Measurements from ENCODE around the gene STAG1.
"Not testable (repeated sequence)": the region's sequence is repeated elsewhere in the genome, so short reads cannot be mapped to it uniquely, and the experiment has no call there.

Gene STAG1

DNA sequence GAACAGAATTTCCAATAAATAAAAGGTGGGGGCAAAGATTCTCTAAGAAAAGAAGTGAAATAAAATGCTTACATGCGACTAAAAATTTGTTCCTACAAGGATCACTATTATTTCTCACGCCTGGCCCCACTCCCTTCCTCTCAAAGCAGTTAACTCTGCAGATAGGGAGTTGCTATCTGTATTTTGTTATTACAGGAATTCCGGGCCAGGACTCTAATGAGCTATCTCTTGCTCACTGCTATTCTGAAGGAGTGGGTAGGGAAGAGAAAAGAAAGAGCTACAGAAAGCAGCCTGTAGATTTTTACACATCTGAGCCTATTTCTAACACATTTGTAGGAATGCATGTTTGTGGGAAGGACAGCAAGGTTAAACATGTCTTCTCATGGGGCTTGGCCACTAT lies 361.6 kb downstream of the STAG1 start:
- DNase-seq (ENCODE audit: low read depth), result no peak

DNA sequence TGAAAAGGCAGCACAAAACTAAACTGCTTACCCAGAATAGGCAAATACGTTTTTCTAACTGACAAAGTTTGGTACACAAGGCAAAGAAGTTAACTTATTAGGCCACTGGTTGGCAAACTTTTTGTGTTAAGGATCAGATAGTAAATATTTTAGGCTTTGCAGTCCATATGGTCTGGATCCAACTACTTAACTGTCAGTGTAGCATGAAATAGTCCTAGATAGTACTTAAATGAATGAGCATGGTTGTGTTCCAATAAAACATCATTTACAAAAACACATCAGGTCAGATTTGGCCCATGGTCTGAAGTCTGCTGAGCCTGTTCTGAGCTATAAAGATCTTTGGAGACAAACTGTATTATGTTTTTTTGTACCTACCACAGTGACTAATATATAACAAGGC lies 365.1 kb downstream of the STAG1 start:
- no peak for DNase-seq (ENCODE audit: low read depth)

DNA sequence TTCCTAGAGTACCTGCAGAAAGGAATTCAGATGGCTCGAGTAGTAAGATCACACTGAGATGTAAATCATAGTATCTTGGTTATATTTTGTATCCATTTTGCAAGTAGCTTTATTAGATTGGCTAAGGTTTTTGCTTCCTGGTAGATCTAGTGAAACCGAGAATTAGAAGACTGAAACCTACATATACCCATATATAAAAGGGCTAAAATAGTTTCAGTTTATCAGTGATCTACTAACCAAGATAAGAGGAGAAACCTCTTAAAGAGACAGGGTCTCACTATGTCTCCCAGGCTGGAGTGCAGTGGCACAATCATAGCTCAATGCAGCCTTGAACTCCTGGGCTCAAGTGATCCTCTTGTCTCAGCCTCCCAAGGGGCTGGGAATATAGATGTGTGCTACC lies 366.7 kb downstream of the STAG1 start:
- DNase-seq (ENCODE audit: low read depth), result no peak

DNA sequence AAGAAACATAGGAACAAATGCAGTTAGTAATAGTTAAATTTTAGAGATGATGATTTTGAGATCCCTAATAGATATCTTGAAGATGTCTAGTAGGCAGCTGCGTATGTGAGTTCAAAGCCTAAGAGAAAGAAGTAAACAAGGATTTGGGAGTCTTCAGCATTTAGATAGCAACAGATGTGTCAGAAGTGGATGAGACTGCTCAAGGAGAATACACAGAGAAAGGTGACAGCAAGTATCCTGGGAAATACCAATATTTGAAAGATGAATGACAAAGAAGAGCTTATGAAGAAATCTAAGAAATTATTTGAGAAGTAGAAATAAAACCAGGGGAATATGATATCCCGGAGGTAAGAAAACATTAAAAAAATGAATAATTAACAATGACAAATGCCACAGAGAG lies 371.1 kb downstream of the STAG1 start:
- DNase-seq (ENCODE audit: low read depth), result no peak

DNA sequence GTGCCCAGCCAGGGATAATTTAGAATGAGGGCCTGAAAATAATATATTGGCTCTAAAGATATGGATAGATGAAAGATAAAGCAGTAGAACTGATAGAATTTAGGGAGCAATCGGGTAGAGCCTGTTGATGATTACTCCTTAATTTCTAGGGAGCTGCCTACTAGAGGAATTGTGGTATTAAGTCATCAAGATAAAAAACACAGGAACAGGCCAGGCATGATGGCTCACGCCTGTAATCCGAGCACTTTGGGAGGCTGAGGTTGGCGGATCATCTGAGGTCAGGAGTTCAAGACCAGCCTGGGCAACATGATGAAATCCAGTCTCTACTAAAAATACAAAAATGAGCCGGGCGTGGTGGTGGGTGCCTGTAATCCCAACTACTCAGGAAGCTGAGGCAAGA lies 371.6 kb downstream of the STAG1 start:
- no peak for DNase-seq (ENCODE audit: low read depth)

DNA sequence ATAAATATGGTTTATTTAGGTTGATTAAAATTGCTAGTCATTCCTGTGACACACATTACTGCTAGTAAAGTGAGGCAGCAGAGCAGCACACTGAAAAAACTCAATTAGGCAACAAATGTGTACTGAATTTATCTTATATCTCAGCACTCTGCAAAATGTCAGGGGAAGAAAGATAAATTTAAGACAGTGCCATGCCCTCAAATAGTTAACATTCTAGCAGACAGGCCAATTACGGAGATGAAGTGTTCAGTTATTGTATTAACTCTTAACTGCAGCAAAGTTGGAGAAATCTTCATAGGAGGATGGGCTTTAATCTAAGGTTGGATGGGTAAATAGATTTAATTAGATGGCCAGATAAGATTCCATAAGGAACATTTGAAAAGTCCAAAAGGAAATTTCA lies 374.2 kb downstream of the STAG1 start:
- DNase-seq (ENCODE audit: low read depth), result no peak

DNA sequence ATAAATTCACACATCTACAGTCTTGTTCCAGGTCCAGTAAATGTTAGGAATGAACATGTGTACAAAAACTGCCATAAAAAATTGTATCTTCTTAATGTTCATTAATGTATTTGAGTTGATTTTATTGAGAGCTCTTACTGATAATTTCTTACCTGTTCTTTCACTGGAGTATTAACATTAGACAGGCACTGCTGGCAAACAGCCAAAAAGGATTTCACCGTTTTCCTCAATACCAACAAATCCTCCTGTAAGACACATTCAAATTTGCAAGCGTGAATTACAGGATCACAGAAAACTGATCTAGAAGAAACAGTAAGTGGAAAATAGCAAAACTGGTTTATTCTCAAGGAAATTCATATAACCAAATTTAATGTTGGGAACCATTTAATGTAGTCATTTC lies 374.7 kb downstream of the STAG1 start:
- no peak for DNase-seq (ENCODE audit: low read depth)

DNA sequence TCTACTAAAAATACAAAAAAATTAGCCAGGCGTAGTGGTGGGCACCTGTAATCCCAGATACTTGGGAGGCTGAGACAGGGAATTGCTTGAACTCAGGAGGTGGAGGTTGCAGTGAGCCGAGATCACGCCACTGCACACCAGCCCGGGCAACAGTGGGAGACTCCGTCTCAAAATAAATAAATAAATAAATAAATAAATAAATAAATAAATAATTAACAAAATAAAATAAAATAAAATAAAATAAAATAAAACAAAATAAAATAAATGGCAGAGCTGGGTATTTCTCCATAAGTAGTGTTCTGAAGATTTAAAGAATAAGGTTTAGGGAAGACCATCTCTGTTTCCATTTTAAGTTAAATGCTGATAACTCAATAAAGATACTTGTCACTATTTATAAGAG lies 376.4 kb downstream of the STAG1 start:
- not testable (repeated sequence) for DNase-seq (ENCODE audit: low read depth)

DNA sequence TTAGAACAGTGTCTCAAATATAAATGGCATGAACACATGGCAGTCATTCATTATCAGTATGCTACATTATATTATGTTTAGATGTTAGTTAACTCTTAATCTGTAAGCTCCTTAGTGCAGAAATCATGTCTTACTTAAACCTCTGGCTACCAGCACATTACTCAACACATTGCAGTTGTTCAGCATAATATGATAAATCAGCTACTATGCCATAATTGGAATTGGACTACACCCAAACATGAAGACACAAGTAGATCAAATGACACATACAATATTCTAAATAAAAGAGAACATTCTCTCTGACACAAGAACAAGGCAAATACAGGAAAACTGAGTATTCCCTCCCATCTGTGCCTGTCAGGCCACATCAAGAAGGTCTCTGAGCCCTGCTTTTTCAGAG lies 385.9 kb downstream of the STAG1 start:
- no peak for DNase-seq (ENCODE audit: low read depth)

DNA sequence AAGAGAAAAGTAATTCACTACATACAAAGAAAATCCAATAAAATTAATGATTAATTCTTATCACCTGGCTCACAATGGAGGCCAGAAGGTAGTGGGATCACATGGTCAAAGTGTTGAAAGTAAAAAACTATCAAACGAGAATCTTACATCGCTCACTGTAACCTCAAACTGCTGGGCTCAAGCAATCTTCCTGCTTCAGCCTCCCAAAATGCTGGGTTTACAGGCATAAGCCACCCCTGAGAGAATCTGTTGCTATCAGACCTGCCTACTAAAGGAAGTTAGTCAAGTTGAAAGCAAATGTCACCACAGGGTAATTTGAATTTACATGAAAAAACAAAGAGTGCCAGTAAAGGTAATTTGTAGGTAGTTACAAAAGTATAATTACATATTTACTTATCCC lies 398.7 kb downstream of the STAG1 start:
- no peak for DNase-seq (ENCODE audit: low read depth)

DNA sequence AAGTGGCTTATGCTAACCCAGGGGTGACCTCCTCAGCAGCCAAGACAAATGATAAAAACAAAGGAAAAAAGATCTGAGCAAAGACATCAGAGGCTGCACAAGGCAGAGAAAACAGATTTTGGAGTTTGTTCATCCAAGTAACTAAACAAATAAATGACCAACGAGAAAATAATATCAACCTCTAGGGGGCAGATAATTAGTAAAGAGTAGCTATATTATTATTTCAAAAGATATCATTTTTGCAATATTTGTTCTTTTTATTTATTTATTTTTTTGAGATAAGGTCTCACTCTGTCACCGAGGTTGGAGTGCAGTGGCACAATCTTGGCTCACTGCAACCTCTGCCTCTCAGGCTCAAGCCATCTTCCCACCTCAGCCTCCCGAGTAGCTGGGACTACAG lies 400.3 kb downstream of the STAG1 start:
- no peak for DNase-seq (ENCODE audit: low read depth)

DNA sequence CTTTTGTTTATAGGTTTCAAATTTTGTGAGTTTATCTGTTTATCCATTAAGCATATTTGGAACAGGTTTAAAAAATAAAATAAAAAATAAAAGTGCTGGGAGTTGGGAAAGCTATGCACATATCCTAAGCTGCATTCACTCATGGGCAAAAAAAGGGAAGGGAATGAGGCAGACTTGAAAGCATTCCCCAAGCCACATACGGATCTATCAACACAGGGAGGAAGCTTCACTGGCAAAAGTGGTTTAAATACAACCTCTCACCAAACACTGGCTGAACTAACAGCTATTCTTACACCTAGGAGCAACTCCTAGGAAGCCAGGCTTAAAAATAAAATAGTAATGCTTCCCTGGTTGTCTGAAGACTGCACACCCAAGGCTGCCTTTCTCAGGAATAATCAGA lies 400.8 kb downstream of the STAG1 start:
- DNase-seq (ENCODE audit: low read depth), result no peak

DNA sequence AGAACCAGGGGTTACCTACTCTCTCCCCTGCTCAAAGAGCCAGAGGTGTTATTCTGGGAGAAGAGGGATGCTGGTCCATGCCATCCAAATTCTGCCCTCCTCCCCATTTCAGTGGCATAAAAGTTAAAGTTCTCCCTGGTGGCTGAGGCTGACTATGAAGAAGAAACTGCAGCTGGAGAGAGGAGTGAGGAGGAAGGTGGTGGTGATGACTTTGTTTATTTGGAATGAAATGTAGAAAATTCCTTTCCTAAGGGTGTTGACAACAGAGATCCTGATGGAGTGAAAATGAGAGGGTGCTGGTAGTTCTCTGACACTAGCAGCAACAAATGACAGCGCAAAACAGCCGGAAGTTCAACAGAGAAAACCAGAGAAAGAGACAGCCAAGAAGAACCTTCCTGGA lies 401.6 kb downstream of the STAG1 start:
- no peak for DNase-seq (ENCODE audit: low read depth)

DNA sequence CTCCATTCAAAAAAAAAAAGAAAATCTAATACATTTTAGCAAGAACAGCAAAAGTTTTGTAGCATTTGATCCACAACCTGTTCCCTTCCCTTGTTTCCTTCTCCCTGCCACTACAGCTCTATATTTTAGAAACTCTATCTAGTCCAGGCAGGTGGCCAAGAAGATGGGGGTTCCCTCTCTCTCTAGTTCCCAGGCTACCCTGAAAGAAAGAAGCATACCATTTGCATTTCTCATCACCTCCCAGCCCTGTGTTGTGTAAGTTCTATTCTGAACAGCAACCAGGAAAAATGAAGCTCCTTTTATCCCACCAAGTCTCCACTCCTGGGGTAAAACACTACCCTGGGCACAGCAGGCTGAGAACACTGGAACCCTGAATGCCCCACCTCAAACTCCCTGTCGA lies 402.0 kb downstream of the STAG1 start:
- no peak for DNase-seq (ENCODE audit: low read depth)

DNA sequence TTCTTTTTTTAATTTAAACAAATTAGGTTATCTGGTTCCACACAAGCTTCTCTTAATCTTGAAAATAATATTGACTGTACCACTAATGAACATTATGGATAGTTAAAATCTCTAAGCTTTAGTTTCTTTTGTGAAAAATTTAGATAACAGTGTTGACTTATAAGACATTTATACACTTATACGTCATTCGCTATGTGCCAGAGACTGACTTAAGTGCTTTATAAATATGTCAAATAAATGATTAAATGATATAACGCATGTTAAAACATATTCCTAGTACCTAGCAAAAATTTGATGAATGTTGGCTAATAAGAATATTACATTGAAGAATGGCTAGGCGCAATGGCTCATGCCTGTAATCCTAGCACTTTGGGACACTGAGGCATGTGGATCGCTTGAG lies 405.7 kb downstream of the STAG1 start:
- no peak for DNase-seq (ENCODE audit: low read depth)

DNA sequence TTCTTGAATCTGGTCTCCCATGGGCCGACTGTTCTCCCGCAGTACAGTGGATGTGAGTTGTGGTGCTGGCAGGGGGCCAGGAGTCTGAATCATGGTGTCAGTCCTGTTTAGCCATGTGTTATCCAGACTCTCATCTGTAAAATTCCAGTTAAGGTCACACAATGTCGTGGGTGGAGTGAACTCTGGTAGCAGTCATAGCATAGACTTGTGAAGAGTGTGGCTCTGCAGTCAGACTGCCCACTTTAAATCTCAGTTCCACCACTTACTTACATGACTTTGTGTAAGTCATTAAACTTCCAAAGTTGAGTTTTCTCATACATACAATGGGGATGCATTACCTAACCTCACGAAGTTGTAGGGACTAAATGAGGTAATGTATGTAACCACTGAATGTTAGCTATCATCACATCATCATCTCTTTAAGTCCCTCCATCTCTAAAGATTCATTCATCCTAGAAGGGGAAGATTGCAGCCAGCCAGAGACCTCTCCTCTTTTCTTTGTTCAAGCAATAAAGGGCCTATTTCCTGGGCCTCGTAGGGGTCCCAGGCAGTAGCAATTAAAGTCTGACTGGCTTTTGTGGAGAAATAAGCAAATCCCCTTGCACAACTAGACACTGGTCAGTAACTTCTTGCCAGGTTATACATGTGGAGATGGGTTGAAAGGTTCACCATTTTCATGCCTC lies 408.2 kb downstream of the STAG1 start:
- no peak for DNase-seq (ENCODE audit: low read depth)

DNA sequence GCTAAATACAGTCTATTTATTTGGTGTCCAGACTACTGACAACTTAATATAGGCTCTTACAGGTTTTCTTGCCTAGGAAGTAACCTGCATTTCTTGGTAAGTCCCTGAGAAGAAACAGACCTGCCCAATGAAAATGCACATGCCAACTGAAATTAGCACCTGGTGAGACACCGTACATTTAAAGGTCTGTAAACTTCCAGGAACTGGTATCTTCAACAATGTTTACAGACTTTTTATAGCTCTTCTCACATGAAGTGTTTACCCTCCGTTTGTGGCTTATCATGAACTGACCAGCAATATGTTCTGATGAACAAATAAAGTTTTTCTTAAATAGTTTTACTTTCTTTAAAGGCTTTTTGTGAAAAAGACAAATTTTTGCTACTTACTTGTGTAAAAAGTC lies 408.7 kb downstream of the STAG1 start:
- no peak for DNase-seq (ENCODE audit: low read depth)

DNA sequence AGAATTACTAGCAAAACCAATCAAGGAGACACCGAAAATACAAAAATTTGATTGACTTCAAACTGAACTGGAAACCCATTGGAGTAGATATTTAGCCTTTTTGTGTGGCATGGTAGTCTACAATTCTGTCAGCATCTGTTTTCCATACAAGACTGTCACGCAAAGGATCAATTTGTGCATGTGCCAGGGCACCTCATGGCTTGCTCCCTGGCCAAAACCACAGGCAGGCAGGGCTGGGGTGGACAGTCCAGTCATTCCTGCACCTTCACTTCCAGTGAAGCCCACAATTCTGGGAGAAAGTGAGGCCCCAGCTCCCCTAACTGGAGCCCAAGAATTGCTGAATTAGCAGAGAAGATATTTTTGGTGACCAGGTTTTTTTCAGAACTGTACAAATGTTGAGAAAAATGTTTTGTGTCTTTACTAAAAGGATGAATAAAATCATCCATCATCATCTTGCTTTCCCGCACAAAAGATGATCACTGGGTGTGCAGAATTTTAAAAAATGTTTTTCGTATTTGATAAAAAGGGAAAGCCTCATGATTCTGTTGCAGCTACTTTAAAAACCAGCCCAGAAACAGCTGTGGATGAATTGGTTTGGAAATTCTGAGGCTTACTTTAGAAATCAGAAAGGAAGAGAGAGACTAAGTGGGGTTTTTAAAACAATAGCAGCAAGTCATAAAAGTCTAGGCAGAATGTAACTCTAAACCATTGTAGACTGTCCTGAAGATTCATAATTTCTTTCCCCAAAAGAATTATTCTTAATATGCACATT lies 415.7 kb downstream of the STAG1 start:
- no peak for DNase-seq (ENCODE audit: low read depth)

DNA sequence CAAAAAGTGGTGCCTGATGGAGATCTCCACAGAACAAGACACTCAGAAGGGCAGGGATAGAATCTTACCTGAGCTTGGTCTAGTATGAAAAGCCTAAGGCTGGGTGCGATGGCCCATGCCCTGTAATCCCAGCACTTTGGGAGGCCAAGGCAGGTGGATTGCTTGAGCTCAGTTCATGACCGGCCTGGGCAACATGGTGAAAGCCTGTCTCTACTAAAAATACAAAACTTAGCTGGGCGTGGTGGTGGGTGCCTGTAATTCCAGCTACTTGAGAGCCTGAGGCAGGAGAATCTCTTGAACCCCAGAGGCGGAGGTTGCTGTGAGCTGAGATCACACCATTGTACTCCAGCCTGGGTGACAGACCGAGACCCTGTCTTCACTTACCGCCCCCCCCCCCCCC lies 417.5 kb downstream of the STAG1 start:
- not testable (repeated sequence) for DNase-seq (ENCODE audit: low read depth)

DNA sequence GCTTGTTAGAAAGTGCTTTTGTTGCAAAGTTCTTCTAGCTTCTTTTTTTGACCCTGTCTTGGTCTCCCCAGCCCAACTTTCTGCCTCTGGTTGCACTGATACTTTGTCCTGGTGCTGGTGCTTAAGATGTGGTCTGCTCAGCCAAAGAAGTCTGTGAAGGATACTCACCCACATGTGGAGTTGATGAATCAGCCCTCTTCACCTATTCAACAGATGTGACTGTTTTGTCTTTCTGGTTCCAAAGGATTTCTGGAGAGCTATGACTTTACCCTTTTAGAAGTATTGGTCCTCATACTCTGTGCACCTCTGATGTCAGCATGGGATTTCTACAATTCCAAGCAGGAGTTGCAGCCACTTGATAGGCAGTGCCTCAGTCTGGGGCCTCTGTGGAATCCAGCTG lies 418.0 kb downstream of the STAG1 start:
- DNase-seq (ENCODE audit: low read depth), result no peak

DNA sequence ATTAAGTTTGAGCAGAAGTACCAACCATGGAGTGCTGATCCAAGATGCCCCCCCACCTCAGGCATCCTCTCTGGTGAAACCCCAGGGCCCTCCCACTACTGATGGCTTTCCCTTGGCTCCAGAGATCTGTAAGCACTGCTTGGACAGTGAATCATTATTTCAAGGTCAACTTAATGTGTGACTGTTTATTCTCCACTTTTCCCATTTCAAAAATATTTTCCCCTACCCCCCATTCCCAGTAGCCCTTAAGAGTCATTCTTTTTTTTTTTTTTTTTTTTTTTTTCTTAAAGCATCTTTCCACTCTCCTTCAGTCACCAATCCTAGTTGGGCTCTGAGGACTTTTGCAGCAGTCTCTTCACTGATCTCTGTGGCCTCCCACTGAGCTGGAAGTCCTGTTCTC lies 419.4 kb downstream of the STAG1 start:
- DNase-seq (ENCODE audit: low read depth), result no peak

DNA sequence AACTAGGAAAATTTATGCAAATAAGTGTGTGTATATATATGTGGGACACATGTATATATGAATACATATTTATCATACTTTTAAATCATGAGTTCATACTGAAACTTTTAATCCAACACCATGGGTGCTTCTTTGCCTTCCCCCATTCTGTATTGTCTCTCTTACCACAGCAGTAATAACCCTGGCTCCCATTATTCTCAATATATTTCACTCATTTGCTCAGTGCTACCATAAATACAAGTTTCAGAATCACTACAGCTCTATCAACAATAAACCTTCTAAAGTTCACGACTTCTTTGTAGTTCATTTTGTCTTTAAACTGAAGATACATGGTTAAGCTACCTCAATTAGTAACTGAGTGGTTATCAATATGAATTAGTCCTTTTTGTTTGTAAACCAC lies 419.9 kb downstream of the STAG1 start:
- no peak for DNase-seq (ENCODE audit: low read depth)

DNA sequence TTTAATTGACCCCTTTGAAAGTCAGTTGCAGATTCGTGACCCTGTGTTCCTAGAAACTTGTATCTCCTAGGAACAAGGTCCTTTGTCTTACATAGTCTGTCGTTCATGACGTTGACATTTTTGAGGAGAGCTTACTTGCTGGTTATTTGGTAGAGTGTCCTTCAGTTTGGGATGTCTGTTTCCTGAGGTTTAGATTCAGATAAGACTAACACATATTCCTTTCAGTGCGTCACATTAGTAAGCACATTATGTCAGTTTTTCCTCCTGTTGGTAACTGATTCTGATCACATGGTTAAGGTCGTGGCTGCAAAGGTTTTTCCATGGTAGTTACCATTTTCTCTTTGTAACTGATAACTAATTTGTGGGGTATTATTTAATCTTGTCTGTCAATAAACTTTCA lies 421.3 kb downstream of the STAG1 start:
- no peak for DNase-seq (ENCODE audit: low read depth)

DNA sequence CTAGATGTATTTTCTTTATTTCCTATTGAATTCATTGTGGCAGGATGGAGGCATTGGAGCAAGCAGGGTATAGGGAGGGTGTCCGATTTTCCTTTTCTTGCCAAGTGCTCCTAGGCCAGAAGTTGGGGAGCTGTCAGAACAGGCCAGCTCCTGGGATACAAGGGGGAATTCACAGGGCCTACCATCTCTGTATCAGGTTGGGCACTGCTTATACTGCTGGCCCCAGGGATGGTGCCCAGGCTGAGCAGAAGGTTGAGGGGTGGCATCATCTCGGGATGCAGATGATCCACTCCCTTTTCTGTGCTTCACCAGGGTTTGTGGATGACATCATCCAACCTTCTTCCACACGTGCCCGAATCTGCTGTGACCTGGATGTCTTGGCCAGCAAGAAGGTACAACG lies 422.6 kb downstream of the STAG1 start:
- DNase-seq (ENCODE audit: low read depth), result no peak

All from stimulated activated CD8-positive, alpha-beta memory T cell treated with anti-CD3 and anti-CD28 coated beads, Interleukin-12 subunit alpha, Interleukin-12 subunit beta, amount 100 ng/mL, for 4 hours (primary cell).